ENCODE data around the gene ACTRT2. TPM values are rescaled to one million over a fixed set of nuclear protein-coding genes. Genes with fewer than 3 reads are reported as not detected.

ACTRT2 gene
- total and polyA plus RNA-seq, 2 of the 8 experiments (the other 6 are each of a cell fraction or from before 2014, with no cell fraction given), result not detected

DNA sequence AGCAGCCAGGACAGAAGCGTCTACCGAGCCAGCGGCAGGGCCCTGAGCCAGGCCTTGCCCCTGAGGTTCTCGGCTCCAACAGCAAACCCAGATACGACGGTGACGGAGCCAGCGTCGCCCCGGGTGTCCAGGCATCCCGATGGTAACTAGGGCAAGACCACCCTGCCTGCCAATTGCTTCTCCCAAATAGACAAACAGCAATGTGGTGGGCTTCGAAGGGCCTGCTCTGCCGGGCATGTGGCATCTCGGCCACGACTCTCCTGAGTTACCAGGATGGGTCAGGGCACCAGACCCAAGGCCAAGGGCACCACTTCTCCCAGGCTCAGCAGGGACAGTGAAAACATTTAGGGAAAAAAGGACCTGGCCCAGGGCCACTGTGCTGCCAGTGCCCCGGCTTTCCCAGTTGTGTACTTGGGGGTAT is 3.2 kb upstream of the ACTRT2 start (continued):
- TF ChIP-seq, protein P1, sequence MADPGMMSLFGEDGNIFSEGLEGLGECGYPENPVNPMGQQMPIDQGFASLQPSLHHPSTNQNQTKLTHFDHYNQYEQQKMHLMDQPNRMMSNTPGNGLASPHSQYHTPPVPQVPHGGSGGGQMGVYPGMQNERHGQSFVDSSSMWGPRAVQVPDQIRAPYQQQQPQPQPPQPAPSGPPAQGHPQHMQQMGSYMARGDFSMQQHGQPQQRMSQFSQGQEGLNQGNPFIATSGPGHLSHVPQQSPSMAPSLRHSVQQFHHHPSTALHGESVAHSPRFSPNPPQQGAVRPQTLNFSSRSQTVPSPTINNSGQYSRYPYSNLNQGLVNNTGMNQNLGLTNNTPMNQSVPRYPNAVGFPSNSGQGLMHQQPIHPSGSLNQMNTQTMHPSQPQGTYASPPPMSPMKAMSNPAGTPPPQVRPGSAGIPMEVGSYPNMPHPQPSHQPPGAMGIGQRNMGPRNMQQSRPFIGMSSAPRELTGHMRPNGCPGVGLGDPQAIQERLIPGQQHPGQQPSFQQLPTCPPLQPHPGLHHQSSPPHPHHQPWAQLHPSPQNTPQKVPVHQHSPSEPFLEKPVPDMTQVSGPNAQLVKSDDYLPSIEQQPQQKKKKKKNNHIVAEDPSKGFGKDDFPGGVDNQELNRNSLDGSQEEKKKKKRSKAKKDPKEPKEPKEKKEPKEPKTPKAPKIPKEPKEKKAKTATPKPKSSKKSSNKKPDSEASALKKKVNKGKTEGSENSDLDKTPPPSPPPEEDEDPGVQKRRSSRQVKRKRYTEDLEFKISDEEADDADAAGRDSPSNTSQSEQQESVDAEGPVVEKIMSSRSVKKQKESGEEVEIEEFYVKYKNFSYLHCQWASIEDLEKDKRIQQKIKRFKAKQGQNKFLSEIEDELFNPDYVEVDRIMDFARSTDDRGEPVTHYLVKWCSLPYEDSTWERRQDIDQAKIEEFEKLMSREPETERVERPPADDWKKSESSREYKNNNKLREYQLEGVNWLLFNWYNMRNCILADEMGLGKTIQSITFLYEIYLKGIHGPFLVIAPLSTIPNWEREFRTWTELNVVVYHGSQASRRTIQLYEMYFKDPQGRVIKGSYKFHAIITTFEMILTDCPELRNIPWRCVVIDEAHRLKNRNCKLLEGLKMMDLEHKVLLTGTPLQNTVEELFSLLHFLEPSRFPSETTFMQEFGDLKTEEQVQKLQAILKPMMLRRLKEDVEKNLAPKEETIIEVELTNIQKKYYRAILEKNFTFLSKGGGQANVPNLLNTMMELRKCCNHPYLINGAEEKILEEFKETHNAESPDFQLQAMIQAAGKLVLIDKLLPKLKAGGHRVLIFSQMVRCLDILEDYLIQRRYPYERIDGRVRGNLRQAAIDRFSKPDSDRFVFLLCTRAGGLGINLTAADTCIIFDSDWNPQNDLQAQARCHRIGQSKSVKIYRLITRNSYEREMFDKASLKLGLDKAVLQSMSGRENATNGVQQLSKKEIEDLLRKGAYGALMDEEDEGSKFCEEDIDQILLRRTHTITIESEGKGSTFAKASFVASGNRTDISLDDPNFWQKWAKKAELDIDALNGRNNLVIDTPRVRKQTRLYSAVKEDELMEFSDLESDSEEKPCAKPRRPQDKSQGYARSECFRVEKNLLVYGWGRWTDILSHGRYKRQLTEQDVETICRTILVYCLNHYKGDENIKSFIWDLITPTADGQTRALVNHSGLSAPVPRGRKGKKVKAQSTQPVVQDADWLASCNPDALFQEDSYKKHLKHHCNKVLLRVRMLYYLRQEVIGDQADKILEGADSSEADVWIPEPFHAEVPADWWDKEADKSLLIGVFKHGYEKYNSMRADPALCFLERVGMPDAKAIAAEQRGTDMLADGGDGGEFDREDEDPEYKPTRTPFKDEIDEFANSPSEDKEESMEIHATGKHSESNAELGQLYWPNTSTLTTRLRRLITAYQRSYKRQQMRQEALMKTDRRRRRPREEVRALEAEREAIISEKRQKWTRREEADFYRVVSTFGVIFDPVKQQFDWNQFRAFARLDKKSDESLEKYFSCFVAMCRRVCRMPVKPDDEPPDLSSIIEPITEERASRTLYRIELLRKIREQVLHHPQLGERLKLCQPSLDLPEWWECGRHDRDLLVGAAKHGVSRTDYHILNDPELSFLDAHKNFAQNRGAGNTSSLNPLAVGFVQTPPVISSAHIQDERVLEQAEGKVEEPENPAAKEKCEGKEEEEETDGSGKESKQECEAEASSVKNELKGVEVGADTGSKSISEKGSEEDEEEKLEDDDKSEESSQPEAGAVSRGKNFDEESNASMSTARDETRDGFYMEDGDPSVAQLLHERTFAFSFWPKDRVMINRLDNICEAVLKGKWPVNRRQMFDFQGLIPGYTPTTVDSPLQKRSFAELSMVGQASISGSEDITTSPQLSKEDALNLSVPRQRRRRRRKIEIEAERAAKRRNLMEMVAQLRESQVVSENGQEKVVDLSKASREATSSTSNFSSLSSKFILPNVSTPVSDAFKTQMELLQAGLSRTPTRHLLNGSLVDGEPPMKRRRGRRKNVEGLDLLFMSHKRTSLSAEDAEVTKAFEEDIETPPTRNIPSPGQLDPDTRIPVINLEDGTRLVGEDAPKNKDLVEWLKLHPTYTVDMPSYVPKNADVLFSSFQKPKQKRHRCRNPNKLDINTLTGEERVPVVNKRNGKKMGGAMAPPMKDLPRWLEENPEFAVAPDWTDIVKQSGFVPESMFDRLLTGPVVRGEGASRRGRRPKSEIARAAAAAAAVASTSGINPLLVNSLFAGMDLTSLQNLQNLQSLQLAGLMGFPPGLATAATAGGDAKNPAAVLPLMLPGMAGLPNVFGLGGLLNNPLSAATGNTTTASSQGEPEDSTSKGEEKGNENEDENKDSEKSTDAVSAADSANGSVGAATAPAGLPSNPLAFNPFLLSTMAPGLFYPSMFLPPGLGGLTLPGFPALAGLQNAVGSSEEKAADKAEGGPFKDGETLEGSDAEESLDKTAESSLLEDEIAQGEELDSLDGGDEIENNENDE (IDR thresholded peaks at IDR 0.05; ENCODE audit: insufficient replicate concordance, low read length), result no peak
- TF ChIP-seq NRF1 (IDR thresholded peaks at IDR 0.05; ENCODE audit: low read depth, low read length) (no peak), JUN (IDR thresholded peaks at IDR 0.05; ENCODE audit: low read depth, low read length) (no peak), BCL11A (IDR thresholded peaks at IDR 0.05; ENCODE audit: low read depth in 2 of 2, low read length in 2 of 2) (no peak), GABPA (IDR thresholded peaks at IDR 0.05; ENCODE audit: borderline replicate concordance, insufficient read depth, low read length) (no peak), YY1 (IDR thresholded peaks at IDR 0.05; ENCODE audit: low read depth, low read length) (no peak), TAF7 (optimal IDR thresholded peaks at IDR 0.05; ENCODE audit: borderline replicate concordance, low read depth, low read length) (no peak), EZH2 (IDR thresholded peaks at IDR 0.05; ENCODE audit: low read depth, low read length, severe bottlenecking) (no peak), HDAC6 (IDR thresholded peaks at IDR 0.05; ENCODE audit: low read depth, low read length) (no peak), SP1 (IDR thresholded peaks at IDR 0.05; ENCODE audit: low read depth, low read length) (no peak)
- TF ChIP-seq, protein P2, sequence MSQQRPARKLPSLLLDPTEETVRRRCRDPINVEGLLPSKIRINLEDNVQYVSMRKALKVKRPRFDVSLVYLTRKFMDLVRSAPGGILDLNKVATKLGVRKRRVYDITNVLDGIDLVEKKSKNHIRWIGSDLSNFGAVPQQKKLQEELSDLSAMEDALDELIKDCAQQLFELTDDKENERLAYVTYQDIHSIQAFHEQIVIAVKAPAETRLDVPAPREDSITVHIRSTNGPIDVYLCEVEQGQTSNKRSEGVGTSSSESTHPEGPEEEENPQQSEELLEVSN (IDR thresholded peaks at IDR 0.05), result no peak

All from H1 (cell line).